GM23248 (cell line): ENCODE results near the gene RGS4. TPM values are rescaled to one million over a fixed set of nuclear protein-coding genes. Genes with fewer than 3 reads are reported as not detected.

Source experiments
- DNase-seq: peaks from one replicate; pipeline ENCODE4 v3.0.0-alpha.2; 2015
- H2AFZ ChIP-seq: fragments of 200-600 bp; sonication (generic); 2 replicates; pipeline ENCODE4 v1.6.1; 2016; ENCODE audit warnings: antibody characterized with exemption
- H3F3A ChIP-seq: fragments of 200-600 bp; sonication (generic); 2 replicates; pipeline ENCODE4 v1.6.1; 2016; ENCODE audit warnings: mild to moderate bottlenecking, antibody characterized with exemption, mixed run types; ENCODE audit not compliant: insufficient read depth
- H3K27ac ChIP-seq: fragments of 200-600 bp; sonication (generic); 2 replicates; pipeline ENCODE4 v1.5.1; 2016; ENCODE audit warnings: mild to moderate bottlenecking
- H3K27me3 ChIP-seq: fragments of 200-600 bp; sonication (generic); replicated peaks from 2 replicates; pipeline ENCODE4 v1.6.1; 2016; ENCODE audit warnings: mild to moderate bottlenecking; ENCODE audit not compliant: insufficient read depth
- H3K36me3 ChIP-seq: fragments of 200-600 bp; sonication (generic); 2 replicates; pipeline ENCODE4 v1.6.1; 2016; ENCODE audit warnings: low read depth, mild to moderate bottlenecking
- H3K4me1 ChIP-seq: fragments of 200-600 bp; sonication (generic); 2 replicates; pipeline ENCODE4 v1.6.1; 2016; ENCODE audit warnings: mild to moderate bottlenecking; ENCODE audit not compliant: insufficient read depth
- H3K4me2 ChIP-seq: fragments of 200-600 bp; sonication (generic); one replicate; pipeline ENCODE4 v1.6.1; 2016; ENCODE audit warnings: mild to moderate bottlenecking; ENCODE audit not compliant: unreplicated experiment
- H3K4me3 ChIP-seq: fragments of 200-600 bp; sonication (generic); 2 replicates; pipeline ENCODE4 v1.5.1; 2016; ENCODE audit warnings: mild to moderate bottlenecking
- H3K79me2 ChIP-seq: fragments of 200-600 bp; sonication (generic); 2 replicates; pipeline ENCODE4 v1.6.1; 2016; ENCODE audit warnings: mild to moderate bottlenecking; ENCODE audit not compliant: insufficient read depth
- H3K9ac ChIP-seq: fragments of 200-600 bp; sonication (generic); 2 replicates; pipeline ENCODE4 v1.6.1; 2016; ENCODE audit warnings: mild to moderate bottlenecking
- H3K9me2 ChIP-seq: fragments of 200-600 bp; sonication (generic); 2 replicates; pipeline ENCODE4 v1.6.1; 2016; ENCODE audit warnings: mixed run types, mild to moderate bottlenecking, moderate library complexity; ENCODE audit not compliant: insufficient read depth
- H3K9me3 ChIP-seq: fragments of 200-600 bp; sonication (generic); one replicate; pipeline ENCODE4 v1.6.1; 2017; ENCODE audit warnings: low read depth
- H4K20me1 ChIP-seq: fragments of 200-600 bp; sonication (generic); 2 replicates; pipeline ENCODE4 v1.6.0; 2016; ENCODE audit not compliant: insufficient read depth
- EZH2 ChIP-seq: fragments of 200-600 bp; sonication (generic); IDR thresholded peaks from 2 replicates; pipeline ENCODE4 v1.6.1; 2018; ENCODE audit warnings: antibody characterized with exemption, mild to moderate bottlenecking; ENCODE audit not compliant: insufficient read depth, poor library complexity, severe bottlenecking
- WGBS, 2 experiments: methylation state at CpG; one replicate each; pipeline ENCODE4 v1.1.6; 2015 to 2017; ENCODE audit warnings: low lambda C conversion rate in 2 of 2, low coverage in 1 of 2; ENCODE audit errors: missing lambda C conversion rate in 2 of 2; 5-methylcytosine and 5-hydroxymethylcytosine counted together
- in situ Hi-C: fragments of 300-500 bp; cut with MboI; formaldehyde crosslinking; loops from 2 replicates; pipeline ENCODE4 v1.15.0; 2020
- polyA plus RNA-seq: library from polyadenylated mRNA; unstranded; fragments of >200 nt; fragmentation: Nextera tagmentation; extraction: Ambion mirVana; gene quantifications from 2 replicates; pipeline ENCODE4 v1.2.1, GENCODE V29; 2016
- total RNA-seq: library from RNA; depleted of rRNA; stranded (reverse); fragments of >200 nt; shearing (Covaris generic); gene quantifications from 2 replicates; pipeline ENCODE4 v1.2.3, GENCODE V29; 2014; rRNA removed

Gene RGS4
- total and polyA plus RNA-seq, 2 experiments from 2014 or later = 11.2 to 27.9 TPM

DNA sequence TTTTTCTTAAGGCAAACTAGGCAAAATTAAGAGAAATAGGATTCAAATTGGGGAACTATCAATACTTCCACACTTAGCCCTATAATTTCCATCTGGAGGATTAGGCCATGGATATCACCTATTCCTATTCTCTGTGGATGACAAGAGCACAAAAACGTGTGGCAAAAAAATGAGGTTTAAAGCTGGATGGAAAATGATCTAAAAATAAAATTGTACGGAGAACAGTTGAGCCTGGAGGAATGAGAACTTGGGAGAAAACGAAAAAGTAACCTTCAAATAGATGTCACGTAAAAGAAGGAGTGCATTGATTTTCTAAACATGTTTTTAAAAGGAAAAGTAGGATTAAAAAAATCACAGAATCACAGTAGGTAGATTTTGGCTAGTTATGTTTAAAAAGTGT lies 55.7 kb downstream of the RGS4 start:
- 73 to 74% methylated on average over 4 of the region's 4 CpGs for whole genome bisulfite sequencing, 2 experiments

More for the DNA sequence above, 55.7 kb downstream of the RGS4 start:
- DNase-seq = no peak
- Histone ChIP-seq H3K27ac (no peak overlapping the region), H4K20me1 (no peaks in the 10 kb centered on the region), H3F3A (no peaks in the 10 kb centered on the region), H3K4me3 (no peak overlapping the region), H3K4me1 (no peaks in the 10 kb centered on the region), H3K4me2 (no peak overlapping the region), H3K9me2 (no peaks in the 10 kb centered on the region), H3K79me2 (no peaks in the 10 kb centered on the region), H3K9me3 (no peaks in the 10 kb centered on the region), H3K9ac (no peak overlapping the region), H3K27me3 (no peaks in the 10 kb centered on the region), H2AFZ (no peak overlapping the region), H3K36me3 (no peaks in the 10 kb centered on the region)
- no peak for TF ChIP-seq EZH2
- in situ Hi-C loops = no loop called here

Other genes starting within 250 kb of the RGS4 start
- not detected in 2 replicates for gene CCDC190, start 208.2 kb upstream of the RGS4 start, total RNA-seq
- gene CCDC190, start 208.2 kb upstream of the RGS4 start, polyA plus RNA-seq = not detected in 2 replicates
- 2.7 and 6.8 TPM in 2 replicates for gene RGS5, start 133.6 kb downstream of the RGS4 start, total RNA-seq
- 0.89 and 1.7 TPM in 2 replicates for gene RGS5, start 133.6 kb downstream of the RGS4 start, polyA plus RNA-seq